Neural progenitor cell (in vitro differentiated cells): ENCODE results near the gene PCDHGB3. TPM values are rescaled to one million over a fixed set of nuclear protein-coding genes. Genes with fewer than 3 reads are reported as not detected.
A peak's percentile ranks its signal among the peaks of the same experiment; 100 is the strongest.
"Not testable (repeated sequence)": the region's sequence is repeated elsewhere in the genome, so short reads cannot be mapped to it uniquely, and the experiment has no call there.

ENCODE experiments used
- DNase-seq: peaks from one replicate; pipeline ENCODE4 v3.0.0-alpha.2; 2016; ENCODE audit warnings: low spot score
- H2AFZ ChIP-seq: fragments of 200-600 bp; sonication (generic); replicated peaks from 2 replicates; pipeline ENCODE4 v1.6.1; 2016; ENCODE audit warnings: antibody characterized with exemption
- H3F3A ChIP-seq: fragments of 200-600 bp; sonication (generic); 2 replicates; pipeline ENCODE4 v1.6.1; 2016; ENCODE audit warnings: antibody characterized with exemption, low read depth
- H3K27ac ChIP-seq: fragments of 200-600 bp; sonication (generic); 2 replicates; pipeline ENCODE4 v1.5.1; 2016; ENCODE audit warnings: mild to moderate bottlenecking
- H3K27me3 ChIP-seq: fragments of 200-600 bp; sonication (generic); 2 replicates; pipeline ENCODE4 v1.6.1; 2016; ENCODE audit warnings: mild to moderate bottlenecking, moderate library complexity
- H3K36me3 ChIP-seq: fragments of 200-600 bp; sonication (generic); 2 replicates; pipeline ENCODE4 v1.5.1; 2016
- H3K4me1 ChIP-seq: fragments of 200-600 bp; sonication (generic); 2 replicates; pipeline ENCODE4 v1.6.1; 2016; ENCODE audit warnings: mixed run types
- H3K4me2 ChIP-seq: fragments of 200-600 bp; sonication (generic); 2 replicates; pipeline ENCODE4 v1.6.1; 2016
- H3K4me3 ChIP-seq: fragments of 200-600 bp; sonication (generic); 2 replicates; pipeline ENCODE4 v1.5.1; 2016
- H3K79me2 ChIP-seq: fragments of 200-600 bp; sonication (generic); 2 replicates; pipeline ENCODE4 v1.6.1; 2016; ENCODE audit warnings: low read depth
- H3K9ac ChIP-seq: fragments of 200-600 bp; sonication (generic); 2 replicates; pipeline ENCODE4 v1.6.1; 2016
- H3K9me3 ChIP-seq: fragments of 200-600 bp; sonication (generic); 2 replicates; pipeline ENCODE4 v1.5.1; 2016; ENCODE audit warnings: low read depth
- H4K20me1 ChIP-seq: fragments of 200-600 bp; sonication (generic); 2 replicates; pipeline ENCODE4 v1.6.1; 2016; ENCODE audit warnings: low read depth
- H3K27ac Mint-ChIP-seq: 3 replicates; pipeline ENCODE4 v1.8.0; 2021; ENCODE audit warnings: mixed read lengths
- H3K27me3 Mint-ChIP-seq: 2 replicates; pipeline ENCODE4 v1.8.0; 2022; ENCODE audit warnings: low read depth, mild to moderate bottlenecking, inconsistent platforms, moderate library complexity, mixed read lengths; ENCODE audit not compliant: insufficient read depth
- H3K36me3 Mint-ChIP-seq: 3 replicates; pipeline ENCODE4 v1.8.0; 2021; ENCODE audit warnings: mixed read lengths
- H3K4me1 Mint-ChIP-seq: 3 replicates; pipeline ENCODE4 v1.8.0; 2021; ENCODE audit warnings: mixed read lengths
- H3K4me3 Mint-ChIP-seq: 3 replicates; pipeline ENCODE4 v1.8.0; 2021; ENCODE audit warnings: mild to moderate bottlenecking, moderate library complexity, mixed read lengths
- H3K9me3 Mint-ChIP-seq: 3 replicates; pipeline ENCODE4 v1.8.0; 2020; ENCODE audit warnings: mixed read lengths
- CTCF ChIP-seq: fragments of 200-600 bp; sonication (generic); IDR thresholded peaks from 2 replicates; pipeline ENCODE4 v1.5.1; 2017; ENCODE audit warnings: antibody characterized with exemption, mild to moderate bottlenecking
- EZH2 ChIP-seq: fragments of 200-600 bp; sonication (generic); IDR thresholded peaks from 2 replicates; pipeline ENCODE4 v1.6.1; 2017; ENCODE audit warnings: antibody characterized with exemption, mild to moderate bottlenecking, moderate library complexity
- EZH2phosphoT487 ChIP-seq: fragments of 200-600 bp; sonication (generic); IDR thresholded peaks from 2 replicates; pipeline ENCODE4 v1.6.1; 2017; ENCODE audit warnings: antibody characterized with exemption
- total RNA-seq: library from RNA; depleted of rRNA; stranded (reverse); fragments of >200 nt; gene quantifications from 2 replicates; pipeline ENCODE4 v1.2.3, GENCODE V29; 2015; ENCODE audit warnings: low replicate concordance

Gene PCDHGB3
- total RNA-seq, 1 donor from 2014 or later: 0.95 TPM

- peak; percentile 92 for DNase-seq
- not testable (repeated sequence) for H4K20me1 ChIP-seq, H3K9ac ChIP-seq, H3K4me1 ChIP-seq, H3K4me1 Mint-ChIP-seq, H3K79me2 ChIP-seq, H3K27ac ChIP-seq, H3K27me3 ChIP-seq, H3K27ac Mint-ChIP-seq
- peak within 1 kb of the TSS; percentile 80 for H3K4me3 Mint-ChIP-seq
- peaks cover 57% of the 10 kb centered on the region for H3K9me3 ChIP-seq
- peaks cover 18% of the 10 kb centered on the region for H3K27me3 Mint-ChIP-seq
- H3F3A ChIP-seq: peaks cover 43% of the 10 kb centered on the region
- peak within 1 kb of the TSS; percentile 77 for H3K4me2 ChIP-seq
- peak; percentile 76 for TF ChIP-seq CTCF
- H3K36me3 ChIP-seq: peaks cover 30% of the 10 kb centered on the region
- H3K9me3 Mint-ChIP-seq: peaks cover 90% of the 10 kb centered on the region
- H3K4me3 ChIP-seq: peak within 1 kb of the TSS; percentile 50
- H3K36me3 Mint-ChIP-seq: peaks cover 79% of the 10 kb centered on the region
- H2AFZ ChIP-seq: peak within 1 kb of the TSS; percentile 80
Measured at GRCh38 chr5:141417494-141418172, 47.6 kb downstream of the PCDHGB3 start, which contains the start of gene PCDHGB7. Gene PCDHGB7, plus strand, starts transcription at chr5:141417677. Its CDS starts 183 bp downstream, at chr5:141417860.

DNA sequence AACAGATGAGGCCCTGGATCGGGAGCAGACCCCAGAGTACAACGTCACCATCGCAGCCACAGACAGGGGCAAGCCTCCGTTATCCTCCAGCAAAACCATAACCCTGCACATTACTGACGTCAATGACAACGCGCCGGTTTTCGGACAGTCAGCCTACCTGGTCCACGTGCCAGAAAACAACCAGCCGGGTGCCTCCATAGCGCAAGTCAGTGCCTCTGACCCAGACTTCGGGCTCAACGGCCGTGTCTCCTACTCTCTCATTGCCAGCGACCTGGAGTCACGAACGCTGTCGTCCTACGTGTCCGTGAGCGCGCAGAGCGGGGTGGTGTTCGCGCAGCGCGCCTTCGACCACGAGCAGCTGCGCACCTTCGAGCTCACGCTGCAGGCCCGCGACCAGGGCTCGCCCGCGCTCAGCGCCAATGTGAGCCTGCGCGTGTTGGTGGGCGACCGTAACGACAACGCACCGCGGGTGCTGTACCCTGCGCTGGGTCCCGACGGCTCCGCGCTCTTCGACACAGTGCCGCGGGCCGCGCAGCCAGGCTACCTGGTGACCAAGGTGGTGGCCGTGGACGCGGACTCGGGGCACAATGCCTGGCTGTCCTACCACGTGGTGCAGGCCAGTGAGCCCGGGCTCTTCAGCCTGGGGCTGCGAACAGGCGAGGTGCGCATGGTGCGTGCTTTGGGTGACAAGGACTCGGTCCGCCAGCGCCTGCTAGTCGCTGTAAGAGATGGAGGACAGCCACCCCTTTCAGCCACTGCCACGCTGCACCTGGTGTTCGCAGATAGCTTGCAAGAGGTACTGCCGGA lies 49.2 kb downstream of the PCDHGB3 start:
- Histone ChIP-seq H3K9me3 (peaks cover 64% of the 10 kb centered on the region), H3K4me1 (no peaks in the 10 kb centered on the region), H3K27ac (no peak overlapping the region), H3K36me3 (peaks cover 35% of the 10 kb centered on the region), H3K4me3 (no peak overlapping the region), H3K79me2 (peaks cover 11% of the 10 kb centered on the region), H3K4me2 (no peak overlapping the region), H2AFZ (no peak overlapping the region), H3F3A (peaks cover 44% of the 10 kb centered on the region), H3K27me3 (no peaks in the 10 kb centered on the region), H3K9ac (no peak overlapping the region), H4K20me1 (no peaks in the 10 kb centered on the region)
- peaks cover 19% of the 10 kb centered on the region for H3K27me3 Mint-ChIP-seq
- H3K27ac Mint-ChIP-seq: no peak overlapping the region
- H3K36me3 Mint-ChIP-seq: peaks cover 74% of the 10 kb centered on the region
- peaks cover 85% of the 10 kb centered on the region for H3K9me3 Mint-ChIP-seq
- no peak for DNase-seq
- H3K4me1 Mint-ChIP-seq: peaks cover 4% of the 10 kb centered on the region
- TF ChIP-seq EZH2phosphoT487 (no peak), CTCF (no peak), EZH2 (no peak)
- H3K4me3 Mint-ChIP-seq: no peak overlapping the region

- Histone ChIP-seq H3K79me2 (peaks cover 16% of the 10 kb centered on the region), H3K9me3 (peaks cover 77% of the 10 kb centered on the region), H3F3A (peaks cover 44% of the 10 kb centered on the region), H3K4me1 (no peaks in the 10 kb centered on the region), H3K9ac (no peak within 1 kb of the TSS), H3K4me3 (peak within 1 kb of the TSS; percentile 38), H4K20me1 (no peaks in the 10 kb centered on the region), H3K36me3 (peaks cover 52% of the 10 kb centered on the region), H3K27me3 (no peaks in the 10 kb centered on the region), H3K4me2 (peak within 1 kb of the TSS; percentile 36), H2AFZ (no peak within 1 kb of the TSS), H3K27ac (no peak within 1 kb of the TSS)
- H3K27ac Mint-ChIP-seq: no peak within 1 kb of the TSS
- H3K27me3 Mint-ChIP-seq: peaks cover 17% of the 10 kb centered on the region
- H3K9me3 Mint-ChIP-seq: peaks cover 87% of the 10 kb centered on the region
- peaks cover 78% of the 10 kb centered on the region for H3K36me3 Mint-ChIP-seq
- peak; percentile 57 for DNase-seq
- no peak for TF ChIP-seq EZH2phosphoT487
- peak; percentile 45 for TF ChIP-seq CTCF
- no peak within 1 kb of the TSS for H3K4me3 Mint-ChIP-seq
- H3K4me1 Mint-ChIP-seq: peaks cover 4% of the 10 kb centered on the region
Measured at GRCh38 chr5:141420855-141421488, 50.9 kb downstream of the PCDHGB3 start, which contains the start of gene PCDHGA11. Gene PCDHGA11, plus strand, starts transcription at chr5:141421051. Its CDS starts 177 bp downstream, at chr5:141421228.
